Stimulated activated CD4-positive, alpha-beta T cell treated with anti-CD3 and anti-CD28 coated beads, Interleukin-1b, Interleukin-23, amount 100 ng/mL, for 4 hours (primary cell): ENCODE measurements around the gene CEP44.
"Not testable (repeated sequence)": the region's sequence is repeated elsewhere in the genome, so short reads cannot be mapped to it uniquely, and the experiment has no call there.

Experiments
- DNase-seq, 2 donors: peaks; one replicate each; pipeline ENCODE4 v3.0.0-alpha.2; 2020; ENCODE audit warnings: low read depth in 2 of 2

The CEP44 gene

DNA sequence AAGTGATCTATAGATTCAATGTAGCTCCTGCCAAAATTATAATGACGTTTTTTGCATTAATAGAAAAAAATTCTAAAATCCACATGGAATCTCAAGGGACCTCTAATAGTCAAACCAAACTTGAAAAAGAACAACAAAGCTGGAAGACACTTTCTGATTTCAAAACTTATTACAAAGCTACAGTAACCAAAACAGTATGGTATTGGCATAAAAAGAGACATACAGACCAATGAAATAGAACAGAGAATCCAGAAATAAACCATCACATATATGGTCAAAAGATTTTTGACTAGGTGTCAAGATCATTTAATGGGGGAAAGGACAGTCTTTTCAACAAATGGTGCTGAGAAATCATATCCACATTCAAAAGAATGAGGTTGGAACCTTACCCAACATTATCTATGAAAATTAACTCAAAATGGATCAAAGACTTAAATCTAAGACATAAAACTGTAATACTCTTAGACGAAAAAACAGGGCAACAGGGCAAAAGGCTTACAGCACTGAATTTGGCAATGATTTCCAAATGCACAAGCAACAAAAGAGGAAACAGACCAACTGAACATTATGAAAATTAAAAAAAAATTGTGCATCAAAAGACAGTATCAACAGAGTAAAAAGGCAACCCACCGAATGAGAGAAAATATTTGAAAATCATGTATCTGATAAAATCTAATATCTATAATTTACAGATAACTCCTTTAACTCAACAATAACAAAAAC, 4.1 kb upstream of the CEP44 start:
- DNase-seq: no peak

DNA sequence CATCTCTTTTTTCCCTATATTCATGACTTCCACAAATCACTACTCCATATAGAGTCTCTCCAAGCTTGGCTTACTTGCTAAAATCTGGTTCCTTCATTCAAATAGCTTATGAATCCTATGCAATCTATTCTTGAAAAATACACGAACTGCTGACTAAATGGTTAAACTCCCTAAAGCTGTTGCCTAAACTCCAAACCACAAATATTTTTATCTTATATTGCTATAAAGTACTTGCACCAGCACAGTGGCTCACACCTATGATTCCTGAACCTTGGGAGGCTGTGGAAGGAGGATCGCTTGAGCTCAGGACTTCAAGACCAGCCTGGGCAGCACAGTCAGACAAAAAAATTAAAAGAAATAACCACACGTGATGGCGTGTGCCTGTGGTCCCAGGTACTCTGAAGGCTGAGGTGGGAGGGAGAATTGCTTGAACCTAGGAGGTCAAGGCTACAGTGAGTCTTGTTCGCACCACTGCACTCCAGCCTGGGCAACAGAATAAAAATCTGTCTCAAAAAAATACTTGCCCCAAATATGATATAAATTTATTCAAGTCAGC, 2.5 kb upstream of the CEP44 start:
- DNase-seq: no peak

DNA sequence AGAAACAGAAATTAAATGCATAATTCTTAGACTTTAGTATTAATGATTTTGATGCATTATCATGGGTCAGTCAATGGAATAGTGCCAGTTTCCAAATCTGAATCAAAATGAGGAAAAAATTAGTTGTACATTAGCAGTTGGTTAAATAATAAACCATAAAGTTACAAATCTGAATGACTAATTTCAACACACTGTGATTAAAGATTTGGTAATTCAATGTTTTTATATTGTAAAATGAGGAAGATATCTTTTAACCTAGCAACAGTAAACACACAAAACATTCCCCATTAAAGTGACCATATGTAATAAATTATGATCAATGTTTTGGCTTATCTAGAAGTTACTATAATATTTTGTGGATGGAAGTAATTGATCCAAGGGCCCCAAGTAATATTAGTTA, 1.8 kb upstream of the CEP44 start:
- no peak for DNase-seq

DNA sequence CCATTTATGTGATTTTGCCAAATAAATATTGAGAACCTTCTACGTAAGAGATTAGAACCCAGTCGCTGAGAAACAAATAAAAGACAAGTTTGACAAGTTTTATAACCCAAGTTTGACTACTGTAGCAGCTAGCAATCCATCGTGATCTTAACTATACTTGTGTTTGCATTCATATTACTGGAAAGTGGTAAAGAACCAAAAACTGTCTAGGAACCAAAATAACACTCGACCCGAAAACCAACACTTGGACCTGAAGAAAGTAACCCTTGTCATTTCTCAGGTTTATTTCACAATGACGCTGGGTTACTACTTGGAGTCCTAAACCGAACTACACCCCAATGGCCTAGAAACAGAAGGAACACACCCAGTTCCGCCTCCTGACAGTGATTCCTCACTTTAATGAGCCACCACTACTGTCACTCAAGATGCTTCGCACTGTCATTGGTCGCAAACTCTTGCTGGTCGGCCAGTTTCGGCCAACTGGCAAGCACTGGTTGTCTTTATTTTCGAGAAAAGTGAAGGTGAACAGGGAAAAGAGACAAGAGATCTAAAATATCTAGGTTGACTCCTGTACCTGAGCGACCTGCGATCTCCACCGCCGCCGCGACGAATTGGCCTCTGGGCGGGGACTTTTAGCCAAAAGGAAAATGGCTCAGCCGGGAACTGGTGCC, 740 bp upstream of the CEP44 start:
- peak; percentile 43 to 47 for DNase-seq

DNA sequence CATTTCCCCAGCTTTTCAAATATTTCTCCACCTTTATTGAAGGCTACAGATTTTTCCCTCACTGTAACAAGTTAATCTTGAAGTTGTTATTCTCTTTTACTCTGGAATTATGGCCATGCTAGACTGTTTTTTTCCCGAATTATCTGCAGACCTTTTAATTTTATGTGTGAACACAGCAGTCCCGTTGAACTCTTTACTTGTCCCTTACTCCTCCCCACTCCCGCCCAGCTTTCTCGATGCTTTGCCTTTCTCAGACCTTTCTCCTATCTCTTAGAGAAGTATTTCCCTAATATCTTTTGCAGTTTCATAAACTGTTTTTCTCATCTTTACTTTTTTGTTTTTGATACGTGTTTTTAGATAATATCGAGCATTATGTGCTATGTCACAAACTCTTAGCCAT, 776 bp downstream of the CEP44 start:
- DNase-seq: no peak

DNA sequence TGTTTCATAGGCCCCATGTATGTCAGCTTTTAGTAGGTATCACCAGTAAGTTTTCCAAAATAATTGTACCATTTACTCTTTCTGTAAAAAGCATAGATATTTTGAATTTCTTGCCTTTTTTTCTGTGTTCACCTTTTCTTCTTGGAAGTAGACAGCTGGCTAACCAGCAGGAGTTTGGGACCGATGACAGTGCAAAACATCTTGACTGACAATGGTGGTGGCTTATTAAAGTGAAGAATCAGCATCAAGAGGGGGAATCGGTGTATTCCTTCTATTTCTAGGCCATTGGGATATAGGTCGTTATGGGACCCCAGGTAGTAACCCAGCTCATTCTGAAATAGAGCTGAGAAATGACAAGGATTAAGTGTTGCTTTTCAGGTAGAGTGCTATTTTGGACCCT, 3.2 kb downstream of the CEP44 start:
- no peak for DNase-seq

DNA sequence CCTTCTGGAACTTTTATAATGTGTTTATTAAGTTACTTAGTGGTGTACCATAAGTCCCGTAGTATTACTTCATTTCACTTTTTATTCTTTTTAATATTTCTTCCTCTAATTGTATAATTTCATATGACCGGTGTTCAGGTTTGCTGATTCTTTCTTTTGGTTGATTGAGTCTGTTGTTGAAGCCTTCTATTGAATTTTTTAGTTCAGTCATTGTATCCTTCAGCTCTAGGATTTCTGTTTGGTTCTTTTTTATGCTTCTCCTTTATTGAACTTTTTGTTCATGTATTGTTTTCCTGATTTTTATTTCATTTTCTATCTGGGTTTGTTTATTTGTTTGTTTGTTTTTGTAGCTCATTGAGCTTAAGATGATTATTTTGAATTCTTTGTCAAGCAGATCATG, 8.8 kb downstream of the CEP44 start:
- DNase-seq: no peak

DNA sequence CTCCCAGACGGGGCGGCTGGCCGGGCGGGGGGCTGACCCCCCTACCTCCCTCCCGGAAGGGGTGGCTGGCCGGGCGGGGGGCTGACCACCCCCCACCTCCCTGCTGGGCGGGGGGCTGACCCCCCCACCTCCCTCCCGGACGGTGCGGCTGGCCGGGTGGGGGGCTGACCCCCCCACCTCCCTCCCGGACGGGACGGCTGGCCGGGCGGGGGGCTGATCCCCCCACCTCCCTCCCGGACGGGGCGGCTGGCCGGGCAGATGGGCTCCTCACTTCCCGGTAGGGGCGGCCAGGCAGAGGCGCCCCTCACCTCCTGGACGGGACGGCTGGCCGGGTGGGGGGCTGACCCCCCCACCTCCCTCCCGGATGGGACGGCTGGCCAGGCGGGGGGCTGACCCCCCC, 10.9 kb downstream of the CEP44 start:
- not testable (repeated sequence) for DNase-seq

DNA sequence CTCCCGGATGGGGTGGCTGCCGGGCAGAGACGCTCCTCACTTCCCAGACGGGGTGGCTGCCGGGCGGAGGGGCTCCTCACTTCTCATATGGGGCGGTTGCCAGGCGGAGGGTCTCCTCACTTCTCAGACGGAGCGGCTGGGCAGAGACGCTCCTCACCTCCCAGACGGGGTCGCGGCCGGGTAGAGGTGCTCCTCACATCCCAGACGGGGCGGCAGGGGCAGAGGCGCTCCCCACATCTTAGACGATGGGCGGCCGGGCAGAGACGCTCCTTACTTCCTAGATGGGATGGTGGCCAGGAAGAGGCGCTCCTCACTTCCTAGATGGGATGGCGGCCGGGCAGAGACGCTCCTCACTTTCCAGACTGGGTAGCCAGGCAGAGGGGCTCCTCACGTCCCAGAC, 11.4 kb downstream of the CEP44 start:
- DNase-seq: not testable (repeated sequence)

DNA sequence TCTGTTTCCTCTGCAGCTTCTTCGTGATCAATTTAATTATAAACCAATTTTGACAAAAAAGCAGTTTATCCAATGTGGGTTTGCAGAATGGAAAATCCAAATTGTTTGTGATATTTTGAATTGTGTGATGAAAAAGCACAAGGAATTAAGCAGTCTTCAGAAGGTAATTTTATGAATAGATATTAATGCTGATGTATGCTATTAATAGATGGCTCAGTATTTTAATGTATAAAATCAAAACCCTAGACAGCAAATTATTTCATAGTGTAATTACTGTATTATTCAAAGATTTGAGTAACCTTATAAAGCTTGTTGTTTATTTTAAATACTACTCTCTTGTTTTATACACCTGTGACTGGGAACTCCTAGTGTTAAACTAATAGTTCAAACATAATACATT, 20.0 kb downstream of the CEP44 start:
- DNase-seq: no peak

DNA sequence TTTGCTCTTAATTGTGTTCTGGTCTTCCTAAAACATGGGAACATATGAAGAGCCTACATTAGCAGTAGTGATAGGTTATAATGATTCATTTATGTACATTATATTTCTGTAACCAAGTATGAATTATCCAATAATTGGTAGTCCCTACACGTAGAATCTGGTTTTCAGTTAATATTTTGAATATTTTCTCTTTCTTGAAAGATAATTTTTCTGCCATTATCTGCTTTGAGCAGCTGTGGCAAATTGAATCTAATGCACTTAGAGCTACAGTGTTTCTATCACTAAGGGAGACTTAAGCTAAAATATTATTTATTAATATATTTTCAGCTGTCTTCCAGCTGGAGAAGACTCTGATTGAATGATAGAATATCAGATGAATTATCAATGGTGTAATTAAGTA, 21.0 kb downstream of the CEP44 start:
- DNase-seq: no peak

DNA sequence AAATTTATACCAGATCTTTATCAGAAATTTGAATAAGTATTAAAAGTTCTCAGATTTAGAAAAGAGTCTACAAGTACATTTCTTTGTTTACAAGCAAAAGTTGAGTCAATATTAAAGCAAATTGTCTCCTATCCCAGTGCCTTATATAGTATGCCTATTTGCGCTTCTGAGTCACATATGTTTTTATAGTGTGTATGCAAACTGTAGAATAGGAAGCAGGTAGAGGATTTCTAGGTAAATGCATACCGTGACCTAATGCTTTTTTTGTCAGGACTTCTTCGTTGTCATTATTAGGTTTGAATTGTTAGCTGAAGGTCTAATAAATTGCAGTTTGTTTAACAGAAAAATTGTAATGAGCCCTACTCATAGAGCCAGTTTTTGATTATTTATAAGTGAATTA, 22.2 kb downstream of the CEP44 start:
- no peak for DNase-seq

DNA sequence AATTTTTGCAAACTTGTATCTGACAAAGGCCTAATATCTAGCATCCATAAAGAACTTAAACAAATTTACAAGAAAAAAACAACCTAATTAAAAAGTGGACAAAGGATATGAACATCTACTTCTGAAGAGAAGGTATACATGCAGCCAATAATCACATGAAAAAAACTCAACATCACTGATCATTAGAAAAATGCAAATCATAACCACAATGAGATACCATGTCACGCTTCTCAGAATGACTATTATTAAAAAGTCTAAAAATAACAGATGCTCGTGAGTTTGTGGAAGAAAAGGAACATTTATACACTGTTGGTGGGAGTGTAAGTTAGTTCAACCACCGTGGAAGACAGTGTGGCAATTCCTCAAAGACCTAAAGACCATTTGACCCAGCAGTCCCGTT, 24.0 kb downstream of the CEP44 start:
- no peak for DNase-seq

DNA sequence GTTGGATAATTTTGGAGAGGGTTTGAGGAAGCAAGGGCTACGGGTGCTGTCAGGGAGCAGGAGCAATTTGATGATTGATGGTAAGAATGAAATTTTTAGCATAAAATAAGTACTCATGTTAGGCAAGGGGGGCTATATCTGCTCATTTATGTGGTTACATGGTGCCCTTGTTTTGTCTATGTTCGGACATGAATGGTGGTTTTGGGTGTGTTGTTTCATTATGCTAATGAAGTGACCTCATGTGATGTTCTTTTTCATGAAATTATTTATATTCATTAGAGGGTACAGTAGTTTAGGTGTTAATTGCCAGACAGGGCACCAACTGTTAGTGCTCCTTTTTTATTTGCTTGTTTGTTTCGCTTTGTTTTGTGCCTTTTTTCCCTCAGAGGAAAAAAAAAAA, 29.3 kb downstream of the CEP44 start:
- DNase-seq: no peak

DNA sequence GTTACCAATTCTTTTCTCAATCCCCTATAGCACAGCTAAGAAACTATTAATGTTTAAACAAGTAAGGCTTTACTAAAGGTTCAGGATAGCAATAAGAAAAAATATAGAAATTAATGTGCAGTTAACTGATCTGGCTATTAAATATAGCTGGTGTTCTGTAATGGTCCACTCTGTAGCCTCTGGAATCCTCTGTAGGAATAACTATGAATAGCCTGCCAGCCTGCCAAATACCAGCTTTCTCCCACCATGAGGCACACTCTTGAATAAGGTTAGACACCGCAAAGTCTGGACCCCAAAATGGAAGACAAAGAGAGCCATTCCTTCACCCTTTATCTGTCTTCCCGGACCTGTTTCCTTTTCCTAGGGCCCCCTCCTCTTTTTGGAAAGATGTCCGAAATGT, 30.6 kb downstream of the CEP44 start:
- DNase-seq: no peak

DNA sequence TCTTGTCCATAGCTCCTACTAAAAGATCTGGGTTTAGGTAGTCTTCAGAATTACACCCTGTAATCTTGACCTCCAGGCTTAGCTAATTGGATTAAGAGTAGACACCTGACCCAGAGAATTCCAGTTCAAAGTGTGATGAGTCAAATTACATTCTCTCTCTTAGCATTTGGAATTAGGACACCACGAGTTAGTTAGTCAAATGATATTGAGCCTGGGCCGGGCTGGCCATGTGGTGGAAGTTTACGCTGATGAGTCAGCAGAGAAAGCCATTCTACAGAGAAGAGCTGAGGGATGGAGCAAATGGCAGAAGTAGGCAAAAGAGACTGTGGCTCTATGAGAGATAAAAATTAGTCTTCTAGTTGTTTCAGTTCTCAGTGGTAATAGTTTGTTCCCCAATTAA, 31.1 kb downstream of the CEP44 start:
- no peak for DNase-seq

DNA sequence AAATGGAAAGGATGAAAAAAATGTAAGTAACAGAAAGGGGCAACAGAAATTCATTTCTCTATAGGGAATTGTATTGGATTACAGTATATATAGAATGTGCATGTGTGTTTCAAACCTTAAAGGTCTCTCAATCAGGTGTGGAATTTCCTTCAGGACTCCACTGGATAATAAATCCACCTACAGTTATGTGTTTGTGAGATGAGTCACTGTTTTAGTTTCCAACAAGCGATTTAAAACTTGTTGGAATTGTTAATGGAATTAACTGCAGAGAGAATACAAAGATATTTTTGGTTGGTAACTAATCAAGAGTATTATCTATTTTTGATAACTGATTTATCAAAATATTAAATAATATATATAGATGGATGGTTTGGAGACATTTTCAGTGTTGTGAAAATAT, 32.8 kb downstream of the CEP44 start:
- no peak for DNase-seq

DNA sequence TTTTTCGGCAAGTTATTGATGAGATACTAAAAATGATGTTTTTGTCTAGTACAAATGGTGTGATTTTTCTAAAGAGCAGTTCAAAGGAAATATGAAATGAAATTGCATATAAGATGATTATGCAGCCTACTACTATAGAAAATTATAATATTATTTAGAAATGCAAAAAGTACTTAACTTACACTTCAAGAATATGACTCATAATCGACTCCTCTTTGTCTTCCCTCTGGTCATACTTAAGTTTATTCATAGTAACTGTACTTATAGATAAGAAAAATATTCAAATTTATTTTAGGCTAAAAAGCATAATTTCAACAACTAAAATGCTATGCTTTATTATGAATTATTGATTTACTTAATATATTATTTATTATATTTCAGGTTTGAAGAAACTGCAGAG, 33.2 kb downstream of the CEP44 start:
- DNase-seq: no peak

DNA sequence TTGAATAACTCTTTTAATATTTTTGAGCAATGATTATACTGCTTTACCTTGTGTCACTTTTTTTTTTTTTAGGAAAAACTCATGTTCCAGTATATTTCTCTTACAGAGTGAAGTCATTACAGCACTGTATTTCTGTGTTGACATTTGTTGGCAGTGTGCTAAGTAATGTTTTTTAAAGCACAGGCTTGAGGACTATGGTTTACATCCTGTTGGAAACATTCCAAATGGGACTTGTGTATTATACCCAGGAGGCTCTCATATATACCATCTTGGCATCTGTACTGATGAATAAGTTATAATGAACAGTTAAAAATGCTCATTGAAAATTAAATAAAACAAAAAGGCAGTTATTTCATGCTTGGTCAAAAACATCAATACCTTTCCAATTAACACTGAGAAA, 33.8 kb downstream of the CEP44 start:
- DNase-seq: no peak

DNA sequence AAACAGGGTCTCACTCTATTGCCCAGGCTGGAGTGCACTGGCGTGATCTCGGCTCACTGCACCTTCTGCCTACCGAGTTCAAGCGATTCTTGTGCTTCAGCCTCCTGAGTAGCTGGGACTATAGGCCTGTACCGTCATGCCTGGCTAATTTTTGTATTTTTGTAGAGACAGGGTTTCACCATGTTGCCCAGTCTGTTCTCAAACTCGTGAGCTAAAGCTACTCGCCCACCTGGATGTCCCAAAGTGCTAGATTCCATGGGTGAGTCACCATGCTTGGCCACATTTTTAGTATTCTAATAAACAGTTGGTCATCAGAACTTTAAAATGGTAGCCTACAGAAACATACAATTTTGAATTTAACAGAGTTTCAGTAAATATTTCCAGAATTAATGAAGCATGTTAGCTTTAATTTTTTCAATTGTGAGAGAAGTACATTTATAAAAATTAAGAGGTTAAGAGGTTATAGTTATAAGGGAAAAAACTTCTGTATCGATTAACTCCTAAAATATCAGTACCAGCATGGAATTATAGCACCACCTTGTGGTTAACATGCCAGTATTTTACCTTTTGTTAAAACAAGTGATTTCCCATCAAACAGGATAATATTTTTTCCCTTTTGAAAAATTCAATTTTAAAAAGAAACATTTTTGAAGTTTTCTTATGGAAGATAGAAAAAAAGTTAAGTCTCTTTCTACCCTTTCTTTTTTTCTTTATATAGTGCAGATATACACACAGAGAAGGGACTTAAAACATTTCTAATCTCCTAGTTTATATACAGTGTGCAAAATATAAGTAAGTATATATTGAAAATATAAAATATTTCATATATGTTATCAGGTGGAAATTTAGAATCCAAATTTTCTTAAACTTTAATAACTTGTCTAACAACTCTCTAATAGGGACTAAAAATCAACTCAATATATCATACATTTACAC, 35.4 kb downstream of the CEP44 start:
- no peak for DNase-seq

DNA sequence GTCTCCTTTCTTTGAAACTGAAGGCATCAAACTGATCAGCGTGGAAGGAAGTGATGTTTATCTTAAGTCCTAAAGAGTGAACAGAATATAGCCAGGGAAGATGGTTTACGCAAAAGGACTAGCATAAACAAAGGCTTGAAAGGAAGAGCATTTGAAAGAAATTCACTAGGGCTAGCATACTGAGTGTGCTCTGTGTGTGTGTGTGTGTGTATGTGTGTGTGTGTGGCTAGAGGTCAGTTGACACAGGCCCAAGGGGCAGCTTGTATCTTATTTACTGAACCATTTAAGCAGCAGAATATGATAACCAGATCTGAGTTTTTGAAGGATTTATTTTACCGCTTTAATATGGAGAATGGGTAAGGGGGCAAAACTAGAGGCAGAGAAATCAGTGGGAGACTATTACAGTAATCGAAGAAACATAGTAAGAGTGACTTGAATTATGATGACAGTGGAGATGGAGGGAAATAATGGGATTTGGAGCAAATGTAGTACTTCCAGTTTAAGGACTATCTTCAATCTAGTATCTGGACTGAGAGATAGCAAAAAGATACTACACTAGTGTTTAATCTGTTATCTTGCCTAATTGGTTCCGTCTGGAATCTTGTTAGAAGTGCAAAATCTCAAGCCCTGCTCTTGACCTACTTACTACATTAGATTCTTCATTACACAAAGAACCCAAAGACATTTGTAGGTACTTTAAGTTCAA, 36.9 kb downstream of the CEP44 start:
- DNase-seq: no peak

DNA sequence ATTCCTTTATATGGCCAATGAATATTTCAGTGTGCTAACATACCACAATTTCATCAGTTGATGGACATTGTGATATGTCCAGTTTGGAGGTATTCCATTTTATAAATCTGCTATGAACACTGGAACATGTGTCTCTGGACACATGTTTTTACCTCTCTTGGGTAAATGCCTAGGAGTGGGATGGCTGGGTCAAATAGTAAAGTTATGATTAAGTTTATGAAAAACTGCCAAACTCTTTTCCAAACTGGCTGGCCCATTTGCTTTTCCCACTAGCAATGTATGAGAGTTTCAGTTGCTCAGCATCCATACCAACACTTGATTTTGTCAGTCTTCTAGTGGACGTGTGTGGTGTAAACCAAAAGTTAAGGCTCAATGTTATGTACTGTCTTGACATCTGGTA, 40.5 kb downstream of the CEP44 start:
- DNase-seq: no peak
